Kidney (tissue), 14 donors: ENCODE data around the gene VWA8. TPM values are rescaled to one million over a fixed set of nuclear protein-coding genes. Genes with fewer than 3 reads are reported as not detected.

ENCODE experiments used
- DNase-seq, 5 donors: peaks; one replicate each; pipeline ENCODE4 v3.0.0-alpha.2; 2013 to 2020
- FAIRE-seq: peaks from 2 replicates; lab custom pipeline; 2012; peaks lifted over from hg19 to GRCh38; lab: Jason Lieb, UNC
- H3K27ac ChIP-seq, 2 donors: one replicate each; pipeline ENCODE4 v1.7.0; 2013; ENCODE audit warnings: low read depth in 2 of 2, low read length in 2 of 2, inconsistent platforms in 1 of 2
- H3K27me3 ChIP-seq: one replicate; pipeline ENCODE4 v1.7.1; 2013; ENCODE audit warnings: low read length, inconsistent platforms; ENCODE audit not compliant: control insufficient read depth, insufficient read depth
- H3K36me3 ChIP-seq, 3 donors: one replicate each; pipeline versions ENCODE4 v1.7.0 to v1.7.1; 2013; ENCODE audit warnings: low read length in 3 of 3, control low read depth in 1 of 3, inconsistent platforms in 1 of 3; ENCODE audit not compliant: insufficient read depth in 3 of 3, control insufficient read depth in 2 of 3
- H3K4me1 ChIP-seq, 3 donors: one replicate each; pipeline versions ENCODE4 v1.7.0 to v1.7.1; 2013; ENCODE audit warnings: low read length in 3 of 3, inconsistent platforms in 1 of 3, low read depth in 1 of 3; ENCODE audit not compliant: control insufficient read depth in 2 of 3, insufficient read depth in 2 of 3
- H3K4me3 ChIP-seq, 3 donors: one replicate each; pipeline versions ENCODE4 v1.7.0 to v1.8.1; 2013; ENCODE audit warnings: low read length in 3 of 3, control low read depth in 1 of 3, inconsistent platforms in 1 of 3
- H3K9ac ChIP-seq, 3 donors: one replicate each; pipeline versions ENCODE4 v1.7.0 to v1.7.1; 2013; ENCODE audit warnings: low read length in 3 of 3, control low read depth in 1 of 3, inconsistent platforms in 1 of 3
- H3K9me3 ChIP-seq, 3 donors: one replicate each; pipeline versions ENCODE4 v1.7.0 to v1.7.1; 2013; ENCODE audit warnings: low read length in 3 of 3, control low read depth in 1 of 3, inconsistent platforms in 1 of 3; ENCODE audit not compliant: control insufficient read depth in 2 of 3, insufficient read depth in 1 of 3
- CTCF ChIP-seq: IDR thresholded peaks from 3 replicates; pipeline ENCODE4 v1.5.1; 2012; ENCODE audit warnings: mild to moderate bottlenecking, moderate library complexity, borderline replicate concordance; ENCODE audit not compliant: insufficient read depth; ENCODE audit errors: extremely low read depth
- intact Hi-C: fragments of 100-400 bp; cut with DNase I; formaldehyde crosslinking; loops from one replicate; pipeline ENCODE4 v1.11.1; 2022
- polyA plus RNA-seq: library from polyadenylated mRNA; stranded (reverse); fragments of 350-450 nt; fragmentation: Illumina TruSeq; extraction: RNeasy Lipid Tissue Mini Kit (QIAGEN cat#74804); gene quantifications from one replicate; pipeline ENCODE4 v1.2.3, GENCODE V29; 2014; ENCODE audit warnings: low read depth, low replicate concordance; ENCODE audit not compliant: insufficient read depth
- total RNA-seq: library from RNA; stranded (reverse); fragmentation: NEBNext Ultra II Directional; extraction: Animal tissue kit (Norgen Biotek cat#: 25700); gene quantifications from one replicate; pipeline ENCODE4 v1.2.1, GENCODE V29; 2021
- donor health status: control.
- donor health status: control.
- donor health status: control.
- donor health status: control.
- donor health status: control.
- donor health status: DM: yes; HTN: yes; CAD: no.
- donor health status: Normal renal cell carcinoma (clear cell type).

The VWA8 gene
- total and polyA plus RNA-seq, 2 donors from 2014 or later: 6.4 to 21.3 TPM

- Histone ChIP-seq H3K4me3 (no peak overlapping the region), H3K4me1 (no peaks in the 10 kb centered on the region), H3K27me3 (no peaks in the 10 kb centered on the region), H3K9ac (no peak overlapping the region), H3K36me3 (peaks cover 0 to 16% (median 6%) of the 10 kb centered on the region in 3 donors), H3K9me3 (no peaks in the 10 kb centered on the region), H3K27ac (no peak overlapping the region)
- TF ChIP-seq CTCF: no peak
- intact Hi-C loops: no loop called here
- no peak for DNase-seq
- FAIRE-seq: no peak
Measured at GRCh38 chr13:41590643-41591042, 370.3 kb downstream of the VWA8 start.

GRCh38 chr13:41590122-41590521 is 370.8 kb downstream of the VWA8 start:
- no peaks in the 10 kb centered on the region for H3K9me3 ChIP-seq
- no peak overlapping the region for H3K4me3 ChIP-seq
- no peaks in the 10 kb centered on the region for H3K27me3 ChIP-seq
- intact Hi-C loops: no loop called here
- no peak for DNase-seq
- no peak for TF ChIP-seq CTCF
- FAIRE-seq: no peak
- no peak overlapping the region for H3K27ac ChIP-seq
- no peaks in the 10 kb centered on the region for H3K4me1 ChIP-seq
- peaks cover 0 to 16% (median 6%) of the 10 kb centered on the region in 3 donors for H3K36me3 ChIP-seq
- H3K9ac ChIP-seq: no peak overlapping the region

GRCh38 chr13:41589434-41589833 is 371.5 kb downstream of the VWA8 start:
- no peaks in the 10 kb centered on the region for H3K4me1 ChIP-seq
- no peaks in the 10 kb centered on the region for H3K27me3 ChIP-seq
- intact Hi-C loops: no loop called here
- DNase-seq (no peak), FAIRE-seq (no peak)
- no peak overlapping the region for H3K9ac ChIP-seq
- H3K27ac ChIP-seq: no peak overlapping the region
- no peak for TF ChIP-seq CTCF
- H3K36me3 ChIP-seq: peaks cover 0 to 16% (median 6%) of the 10 kb centered on the region in 3 donors
- H3K9me3 ChIP-seq: no peaks in the 10 kb centered on the region
- H3K4me3 ChIP-seq: no peak overlapping the region

GRCh38 chr13:41588899-41589298 is 372.0 kb downstream of the VWA8 start:
- H3K9me3 ChIP-seq: no peaks in the 10 kb centered on the region
- no peak overlapping the region for H3K27ac ChIP-seq
- DNase-seq (no peak), FAIRE-seq (no peak)
- TF ChIP-seq CTCF: no peak
- H3K36me3 ChIP-seq: peaks cover 0 to 16% (median 6%) of the 10 kb centered on the region in 3 donors
- no peak overlapping the region for H3K4me3 ChIP-seq
- intact Hi-C loops: no loop called here
- no peaks in the 10 kb centered on the region for H3K27me3 ChIP-seq
- H3K4me1 ChIP-seq: no peaks in the 10 kb centered on the region
- H3K9ac ChIP-seq: no peak overlapping the region
